Cardiac septum (tissue), 1 donor: ENCODE results near the gene TOMM5. TPM values are rescaled to one million over a fixed set of nuclear protein-coding genes. Genes with fewer than 3 reads are reported as not detected.
A peak's percentile ranks its signal among the peaks of the same experiment; 100 is the strongest.

Experiments
- DNase-seq: peaks from one replicate; pipeline ENCODE4 v3.0.0-alpha.2; 2020; ENCODE audit warnings: low spot score
- intact Hi-C: fragments of 100-400 bp; cut with DNase I; formaldehyde crosslinking; loops from one replicate; pipeline ENCODE4 v1.14.0; 2022
- long read RNA-seq: library from polyadenylated mRNA; unstranded; transcript quantifications from one replicate; pipeline ENCODE4 v2.0.0, GENCODE V29; 2021
- total RNA-seq: library from RNA; stranded (reverse); fragmentation: NEBNext Ultra II Directional; extraction: Animal tissue kit (Norgen Biotek cat#: 25700); gene quantifications from one replicate; pipeline ENCODE4 v1.2.1, GENCODE V29; 2021
- donor health status: DM: no; HTN: no; CAD: no.

The TOMM5 gene
- 52.9 TPM for total RNA-seq
- long read RNA-seq, transcript TOMM5-201 (2 exons, 751 nt) = major isoform, 47 of 48 reads
- long read RNA-seq, partial matches to known transcripts = 0 of 48 reads
- long read RNA-seq, other reads (novel, unspliced or antisense) = 0 of 48 reads

- intact Hi-C loops = loop anchor here (1.0 to 5.0 kb wide), 4 partner anchors 17 to 370 kb away; partner anchors contain the start of genes DCAF10 and POLR1E
- DNase-seq = peak; percentile 98
These were observed at the start of gene TOMM5 for GRCh38 chr9:37592108-37592951. Gene TOMM5, minus strand, starts transcription at chr9:37592597. Its CDS starts 65 bp downstream, at chr9:37592532.

DNA sequence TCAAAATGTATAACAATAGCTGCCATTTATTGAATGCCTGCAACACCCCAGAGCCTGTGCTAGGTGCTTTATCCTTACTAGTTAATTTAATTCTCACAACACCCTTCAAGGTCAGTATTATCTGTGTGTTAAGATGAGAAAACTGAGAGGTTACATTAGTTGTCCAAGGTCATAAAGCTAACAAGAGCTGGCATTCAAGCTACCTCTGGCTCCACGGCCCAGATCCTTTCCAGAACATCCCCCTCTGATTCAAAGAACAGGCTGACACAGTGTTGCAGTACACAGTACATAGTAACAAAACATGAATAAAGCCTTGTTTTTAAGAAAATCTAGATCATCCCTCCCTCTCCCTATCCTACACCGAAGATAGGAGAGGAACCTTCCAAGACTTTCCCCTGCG, 48.9 kb upstream of the TOMM5 start:
- DNase-seq = no peak
- intact Hi-C loops = no loop called here

GRCh38 chr9:37640246-37640645, 47.8 kb upstream of the TOMM5 start:
- intact Hi-C loops = no loop called here
- no peak for DNase-seq

DNA sequence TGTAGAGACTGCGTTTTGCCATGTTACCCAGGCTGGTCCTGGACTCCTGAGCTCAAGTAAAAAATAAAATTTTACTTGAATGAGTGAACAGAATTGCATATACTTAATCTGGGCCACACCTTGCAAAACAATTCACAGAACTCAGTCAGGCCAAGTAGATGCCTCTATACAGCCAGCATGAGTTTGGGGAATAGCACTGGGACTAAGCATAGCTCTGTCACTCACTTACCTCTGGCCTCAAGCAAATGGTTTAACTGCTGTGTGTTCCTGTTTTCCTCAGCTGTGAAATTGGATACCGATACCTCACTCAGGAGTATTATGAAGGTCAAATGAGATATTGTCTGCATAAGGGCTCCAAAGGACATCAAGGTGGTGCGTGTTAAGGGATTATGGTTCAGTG, 47.4 kb upstream of the TOMM5 start:
- intact Hi-C loops = no loop called here
- no peak for DNase-seq

GRCh38 chr9:37639109-37639762, 46.8 kb upstream of the TOMM5 start:
- no peak for DNase-seq
- intact Hi-C loops = no loop called here

DNA sequence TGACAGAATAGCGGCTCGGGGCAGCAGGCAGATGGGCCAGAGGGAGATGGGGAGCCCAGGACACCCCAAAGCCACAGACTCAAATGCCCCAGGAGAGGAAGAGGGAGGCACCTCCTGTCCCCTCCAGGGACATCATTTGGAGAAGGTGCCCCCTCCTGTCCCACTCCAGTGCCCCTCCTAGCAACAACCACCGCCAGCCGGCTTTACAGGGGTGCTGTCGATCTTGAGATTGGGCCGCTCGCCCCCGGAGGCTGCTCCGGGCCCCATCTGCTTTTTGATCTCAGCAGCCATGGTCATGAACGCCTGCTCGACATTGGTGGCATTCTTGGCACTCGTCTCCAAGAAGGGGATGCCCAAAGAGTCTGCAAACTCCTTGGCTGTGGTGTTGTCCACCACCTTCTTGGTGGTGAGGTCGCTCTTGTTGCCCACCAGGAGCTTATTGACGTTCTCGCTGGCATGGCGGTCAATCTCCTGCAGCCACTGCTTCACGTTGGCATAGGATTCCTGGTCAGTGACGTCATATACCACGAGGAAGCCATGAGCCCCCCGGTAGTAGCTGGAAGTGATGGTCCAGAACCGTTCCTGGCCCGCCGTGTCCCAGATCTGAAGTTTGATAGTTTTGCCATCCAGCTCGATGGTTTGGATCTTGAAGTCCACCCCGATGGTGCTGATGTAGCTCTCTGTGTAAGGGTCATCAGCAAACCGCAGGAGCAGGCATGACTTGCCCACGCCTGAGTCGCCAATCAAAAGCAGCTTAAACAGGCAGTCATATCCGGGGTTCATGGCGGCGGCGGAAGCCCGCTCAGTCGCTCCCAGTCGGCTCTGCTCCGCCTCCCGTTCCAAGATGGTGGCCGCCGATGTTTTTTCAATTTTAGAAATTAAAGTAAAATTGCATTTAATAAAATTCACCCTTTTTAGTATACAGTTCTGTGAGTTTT, 44.4 kb upstream of the TOMM5 start:
- no peak for DNase-seq
- intact Hi-C loops = no loop called here

DNA sequence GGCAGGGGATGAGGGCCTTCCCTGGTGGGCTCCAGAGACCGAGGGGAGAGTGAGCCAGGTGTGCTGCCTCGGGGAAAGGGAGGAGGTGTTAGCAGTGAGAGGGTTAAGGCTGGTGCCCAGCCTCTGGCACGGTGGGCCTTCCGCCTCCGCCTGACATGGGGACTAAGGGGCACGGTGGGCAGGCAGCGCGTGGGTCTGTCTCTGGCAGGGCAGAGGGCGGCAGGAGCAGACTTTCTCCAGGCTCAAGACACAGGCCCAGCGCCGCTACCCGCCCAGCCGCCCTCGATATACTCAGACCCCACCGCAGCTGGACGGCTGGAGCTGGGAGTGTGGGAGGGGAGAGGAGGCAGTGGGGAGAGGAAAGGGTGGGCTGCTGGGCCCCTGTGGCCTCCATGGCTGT, 43.4 kb upstream of the TOMM5 start:
- intact Hi-C loops = no loop called here
- DNase-seq = no peak

- intact Hi-C loops = no loop called here
- DNase-seq = no peak
These were observed 40.1 kb upstream of the TOMM5 start for GRCh38 chr9:37632479-37632878.

GRCh38 chr9:37626708-37627292, 34.4 kb upstream of the TOMM5 start:
- DNase-seq = no peak
- intact Hi-C loops = no loop called here

DNA sequence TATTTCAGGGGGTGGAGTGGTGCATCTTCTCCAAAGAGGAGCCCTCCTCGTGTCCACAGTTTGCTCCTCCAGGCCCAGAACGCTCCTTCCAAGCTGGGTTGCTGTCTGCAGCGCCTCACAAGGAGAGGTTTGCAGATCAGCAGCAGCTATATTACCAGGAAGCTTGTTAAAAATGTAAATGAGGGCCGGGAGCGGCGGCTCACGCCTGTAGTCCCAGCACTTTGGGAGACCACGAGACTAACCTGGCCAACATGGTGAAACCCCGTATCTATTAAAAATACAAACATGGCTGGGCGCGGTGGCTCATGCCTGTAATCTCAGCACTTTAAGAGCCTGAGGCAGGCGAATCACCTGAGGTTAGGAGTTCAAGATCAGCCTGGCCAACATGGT, 33.4 kb upstream of the TOMM5 start:
- intact Hi-C loops = no loop called here
- DNase-seq = no peak

DNA sequence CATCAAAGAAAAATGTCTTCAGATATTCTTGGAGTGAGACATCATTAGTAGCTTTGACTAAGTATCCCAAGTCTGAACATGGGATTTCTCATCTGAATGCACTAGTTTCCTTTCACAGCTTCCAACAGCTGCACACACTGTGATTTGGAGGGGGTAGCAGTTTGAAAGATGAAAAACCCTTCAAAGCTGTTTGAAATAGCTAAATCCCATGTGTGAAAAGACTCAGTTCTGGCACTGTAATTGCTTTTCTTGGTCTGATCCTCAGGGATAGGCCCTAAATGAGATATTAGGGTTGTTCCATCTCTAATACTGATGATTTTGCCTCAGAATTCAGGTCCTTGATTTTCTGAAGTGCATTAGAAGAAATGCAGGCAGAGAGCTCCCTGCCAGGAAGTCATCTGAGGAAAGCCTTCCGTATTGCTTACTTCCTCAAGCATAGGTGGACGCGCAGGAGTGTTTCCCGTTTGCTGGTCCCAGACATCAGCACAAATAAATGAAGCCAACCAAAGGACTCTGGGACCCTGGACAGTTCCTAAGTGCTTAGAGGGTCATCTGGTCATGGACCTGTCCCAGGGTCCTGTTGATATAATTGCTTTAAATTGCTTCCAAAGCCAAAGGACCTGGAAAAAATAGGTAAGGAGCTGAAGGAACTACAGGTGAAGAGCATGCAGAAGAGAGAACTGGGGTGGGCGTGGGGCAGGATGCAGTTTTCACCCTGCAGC, 32.8 kb upstream of the TOMM5 start:
- intact Hi-C loops = no loop called here
- no peak for DNase-seq

- intact Hi-C loops = no loop called here
- no peak for DNase-seq
These were observed 31.7 kb upstream of the TOMM5 start for GRCh38 chr9:37624073-37624472.

DNA sequence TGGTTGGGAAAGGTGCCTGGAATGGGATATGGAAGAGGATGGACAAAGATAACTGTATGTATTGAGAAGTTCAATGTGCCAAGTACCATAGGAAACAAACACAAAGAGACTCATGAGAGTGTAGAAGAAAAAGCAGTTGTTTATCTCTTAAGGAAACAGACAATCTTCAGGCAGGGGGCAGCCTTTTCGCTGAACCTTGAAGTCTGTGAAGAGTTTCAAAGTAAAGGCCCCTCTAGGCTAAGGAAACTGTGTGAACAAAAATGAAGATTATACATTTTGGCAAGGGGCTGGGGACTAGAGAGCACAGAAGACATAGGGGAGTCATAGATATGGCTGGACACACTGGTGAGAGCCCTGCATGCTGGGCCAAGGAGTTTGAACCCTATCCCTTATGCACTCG, 30.9 kb upstream of the TOMM5 start:
- intact Hi-C loops = no loop called here
- no peak for DNase-seq

GRCh38 chr9:37622462-37622861, 30.1 kb upstream of the TOMM5 start:
- DNase-seq = no peak
- intact Hi-C loops = no loop called here

- DNase-seq = no peak
- intact Hi-C loops = no loop called here
These were observed 29.1 kb upstream of the TOMM5 start for GRCh38 chr9:37621273-37622121.

- intact Hi-C loops = no loop called here
- no peak for DNase-seq
These were observed 28.0 kb upstream of the TOMM5 start for GRCh38 chr9:37620396-37620795.

DNA sequence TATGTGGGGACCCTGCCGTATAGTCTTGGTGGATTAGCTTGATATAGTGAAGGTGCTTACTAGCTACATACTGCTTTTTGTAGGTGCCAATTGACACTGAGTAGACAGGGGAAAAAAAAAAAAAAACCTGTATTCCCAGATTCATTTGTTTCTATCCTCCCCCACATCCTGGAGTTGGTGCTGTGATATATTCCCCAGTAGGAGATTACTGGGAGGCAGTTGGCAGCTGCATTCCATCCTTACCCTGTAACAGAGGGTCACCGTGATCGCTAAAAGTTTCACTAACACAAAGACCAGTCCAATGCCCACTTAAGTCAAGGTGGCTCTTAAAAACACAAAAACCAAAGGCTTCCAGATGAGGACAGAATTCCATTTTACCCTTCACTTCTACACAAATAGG, 27.4 kb upstream of the TOMM5 start:
- DNase-seq = no peak
- intact Hi-C loops = no loop called here

DNA sequence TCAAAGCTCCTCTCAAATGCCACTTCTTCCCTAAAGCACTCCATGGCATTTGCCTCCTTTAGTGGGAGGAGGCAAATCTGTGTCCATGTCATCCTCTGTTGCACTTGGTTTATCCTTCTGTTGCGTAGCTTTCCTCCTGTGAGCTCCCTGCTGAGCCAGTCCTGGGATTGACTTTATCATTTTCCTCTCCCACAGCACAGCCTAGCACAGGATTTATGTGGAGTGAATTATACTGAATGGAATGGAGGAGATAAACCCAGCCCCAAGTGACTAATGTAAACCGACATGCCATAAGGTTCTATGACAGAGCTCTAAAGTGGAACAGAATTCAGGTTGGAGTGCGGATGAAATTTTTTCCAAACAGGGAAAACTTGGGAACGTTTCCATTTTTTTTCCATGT, 26.4 kb upstream of the TOMM5 start:
- intact Hi-C loops = no loop called here
- DNase-seq = no peak
